GM21717 (cell line): ENCODE data around the gene AGER.
"Not testable (repeated sequence)": the region's sequence is repeated elsewhere in the genome, so short reads cannot be mapped to it uniquely, and the experiment has no call there.

ENCODE experiments used
- ATAC-seq: cut with Tn5 transposase; IDR thresholded peaks from one replicate; pipeline ENCODE4 v1.9.1; 2021; ENCODE audit warnings: mild to moderate bottlenecking, moderate library complexity; ENCODE audit not compliant: unreplicated experiment

AGER gene

GRCh38 chr6:32151181-32151862 is 32.7 kb downstream of the AGER start:
- ATAC-seq: no peak

- ATAC-seq: no peak
Observed at GRCh38 chr6:32149932-32150870, 33.9 kb downstream of the AGER start.

GRCh38 chr6:32149092-32149755 is 34.8 kb downstream of the AGER start:
- no peak for ATAC-seq

- no peak for ATAC-seq
Observed at GRCh38 chr6:32148289-32149091, 35.6 kb downstream of the AGER start.

GRCh38 chr6:32147401-32148132 is 36.5 kb downstream of the AGER start:
- no peak for ATAC-seq

GRCh38 chr6:32146687-32147086 is 37.4 kb downstream of the AGER start:
- no peak for ATAC-seq

GRCh38 chr6:32146287-32146686 is 37.8 kb downstream of the AGER start:
- ATAC-seq: no peak

GRCh38 chr6:32144238-32144637 is 39.8 kb downstream of the AGER start:
- ATAC-seq: not testable (repeated sequence)

- no peak for ATAC-seq
Observed at GRCh38 chr6:32140420-32141046, 43.5 kb downstream of the AGER start.

- no peak for ATAC-seq
Observed at GRCh38 chr6:32139590-32139989, 44.5 kb downstream of the AGER start.

- ATAC-seq: no peak
Observed at GRCh38 chr6:32137454-32137853, 46.6 kb downstream of the AGER start.

GRCh38 chr6:32133786-32134185 is 50.3 kb downstream of the AGER start:
- no peak for ATAC-seq

GRCh38 chr6:32132110-32132509 is 51.9 kb downstream of the AGER start:
- no peak for ATAC-seq

GRCh38 chr6:32131439-32131948 is 52.6 kb downstream of the AGER start:
- ATAC-seq: no peak
